Caco-2 (cell line): ENCODE measurements around the gene GJA3. TPM values are rescaled to one million over a fixed set of nuclear protein-coding genes. Genes with fewer than 3 reads are reported as not detected.

Source experiments
- BruUV-seq: library from RNA; stranded (reverse); fragments of 400-500 nt; replicated peaks from 2 replicates; lab custom pipeline; 2021; lab: Mats Ljungman, UMichigan
- CTCF ChIA-PET: fragments of 300-600 bp; sonication (Branson Sonifier 250); formaldehyde crosslinking; loops from one replicate; lab custom pipeline; 2022; ENCODE audit warnings: antibody characterized with exemption; lab: Charles Lee
- POLR2A ChIA-PET: fragments of 300-600 bp; sonication (Branson Sonifier 250); formaldehyde crosslinking; loops from one replicate; lab custom pipeline; 2022; ENCODE audit warnings: antibody characterized with exemption; lab: Charles Lee
- DNase-seq, 2 experiments: peaks; one replicate each; pipeline versions ENCODE4 v3.0.0 to v3.0.0-alpha.2; 2020 to 2022
- H3K27me3 ChIP-seq: replicated peaks from 2 replicates; pipeline ENCODE4 v1.6.0; 2011; ENCODE audit warnings: low read length; ENCODE audit not compliant: control insufficient read depth, insufficient read depth
- H3K36me3 ChIP-seq: 2 replicates; pipeline ENCODE4 v1.5.1; 2011; ENCODE audit warnings: low read length; ENCODE audit not compliant: control insufficient read depth, insufficient read depth
- H3K4me1 ChIP-seq: fragments of 250-450 bp; sonication (Bioruptor Pico); 2 replicates; pipeline ENCODE4 v1.5.1; 2020; ENCODE audit warnings: mild to moderate bottlenecking
- H3K4me3 ChIP-seq: 2 replicates; pipeline ENCODE4 v1.5.1; 2011; ENCODE audit warnings: low read depth, mild to moderate bottlenecking, control low read depth, low read length
- H3K9me3 ChIP-seq: fragments of 250-450 bp; sonication (Bioruptor Pico); 2 replicates; pipeline ENCODE4 v1.5.1; 2020; ENCODE audit warnings: mild to moderate bottlenecking, moderate library complexity
- H3K27ac Mint-ChIP-seq: one replicate; pipeline ENCODE4 v1.8.0; 2022; ENCODE audit warnings: mixed read lengths; ENCODE audit not compliant: unreplicated experiment
- H3K27me3 Mint-ChIP-seq: one replicate; pipeline ENCODE4 v1.8.0; 2022; ENCODE audit warnings: mixed read lengths; ENCODE audit not compliant: insufficient read depth, unreplicated experiment
- H3K36me3 Mint-ChIP-seq: one replicate; pipeline ENCODE4 v1.8.0; 2022; ENCODE audit warnings: mild to moderate bottlenecking, mixed read lengths; ENCODE audit not compliant: insufficient read depth, unreplicated experiment
- H3K4me1 Mint-ChIP-seq: one replicate; pipeline ENCODE4 v1.8.0; 2022; ENCODE audit warnings: low read depth, mixed read lengths; ENCODE audit not compliant: unreplicated experiment
- H3K4me3 Mint-ChIP-seq: one replicate; pipeline ENCODE4 v1.8.0; 2022; ENCODE audit warnings: mild to moderate bottlenecking, moderate library complexity, mixed read lengths; ENCODE audit not compliant: unreplicated experiment
- H3K9me3 Mint-ChIP-seq: one replicate; pipeline ENCODE4 v1.8.0; 2022; ENCODE audit warnings: mixed read lengths; ENCODE audit not compliant: unreplicated experiment
- intact Hi-C: fragments of 100-400 bp; cut with micrococcal nuclease; formaldehyde crosslinking; loops from one replicate; pipeline ENCODE4 v1.10.0; 2022; ENCODE audit not compliant: unreplicated experiment
- total RNA-seq: library from RNA; stranded (reverse); gene quantifications from 2 replicates; pipeline ENCODE4 v1.2.3, GENCODE V29; 2022
- TF ChIP-seq, protein P1 (sequence below), 2 experiments: fragments of 200-600 bp in 1 of 2; IDR thresholded peaks; 1 replicate in 1 of 2; 2 replicates in 1 of 2; pipeline versions ENCODE4 v1.5.1 to v1.8.0; 2011 to 2022; ENCODE audit warnings: antibody characterized with exemption in 1 of 2, control low read depth in 1 of 2, inconsistent platforms in 1 of 2, low read depth in 1 of 2, low read length in 1 of 2, mild to moderate bottlenecking in 1 of 2, moderate library complexity in 1 of 2; ENCODE audit not compliant: insufficient read depth in 1 of 2, severe bottlenecking in 1 of 2, unreplicated experiment in 1 of 2

GJA3 gene
- total RNA-seq, 1 experiment from 2014 or later, result 0.11 TPM

DNA sequence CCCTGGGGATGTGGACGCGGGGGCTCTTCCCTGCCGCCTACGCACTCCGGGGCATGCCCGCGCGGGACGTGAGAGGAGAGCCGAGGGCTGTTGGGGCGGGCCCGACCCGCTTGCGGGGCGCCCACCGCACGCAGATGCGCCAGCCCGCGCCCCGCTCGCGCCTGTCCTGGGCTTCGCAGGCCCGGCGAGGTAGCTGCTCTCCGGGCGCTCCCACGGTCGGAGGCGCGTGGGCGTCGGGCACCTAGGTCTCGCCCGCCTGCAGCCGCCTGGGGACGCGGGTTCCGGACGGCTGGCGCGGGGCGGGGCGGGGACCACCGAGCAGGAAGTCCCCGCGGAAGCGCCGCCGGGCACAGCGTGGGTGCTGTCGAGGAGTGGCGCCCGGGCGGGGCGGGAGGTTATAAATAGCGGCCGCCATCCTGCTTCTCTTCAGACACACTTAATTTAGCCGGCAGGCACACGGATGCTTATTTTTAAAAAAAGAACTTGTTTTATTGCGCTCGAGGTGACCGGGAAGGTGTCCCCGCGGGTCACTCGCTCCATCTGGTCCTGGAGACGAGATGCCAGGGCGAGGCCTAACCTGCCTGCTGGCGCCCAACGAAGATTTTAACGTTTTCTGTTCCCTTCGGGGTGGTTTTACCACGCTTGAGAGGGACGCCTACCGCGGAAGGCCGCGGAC is 561 bp upstream of the GJA3 start:
- TF ChIP-seq, protein P1, sequence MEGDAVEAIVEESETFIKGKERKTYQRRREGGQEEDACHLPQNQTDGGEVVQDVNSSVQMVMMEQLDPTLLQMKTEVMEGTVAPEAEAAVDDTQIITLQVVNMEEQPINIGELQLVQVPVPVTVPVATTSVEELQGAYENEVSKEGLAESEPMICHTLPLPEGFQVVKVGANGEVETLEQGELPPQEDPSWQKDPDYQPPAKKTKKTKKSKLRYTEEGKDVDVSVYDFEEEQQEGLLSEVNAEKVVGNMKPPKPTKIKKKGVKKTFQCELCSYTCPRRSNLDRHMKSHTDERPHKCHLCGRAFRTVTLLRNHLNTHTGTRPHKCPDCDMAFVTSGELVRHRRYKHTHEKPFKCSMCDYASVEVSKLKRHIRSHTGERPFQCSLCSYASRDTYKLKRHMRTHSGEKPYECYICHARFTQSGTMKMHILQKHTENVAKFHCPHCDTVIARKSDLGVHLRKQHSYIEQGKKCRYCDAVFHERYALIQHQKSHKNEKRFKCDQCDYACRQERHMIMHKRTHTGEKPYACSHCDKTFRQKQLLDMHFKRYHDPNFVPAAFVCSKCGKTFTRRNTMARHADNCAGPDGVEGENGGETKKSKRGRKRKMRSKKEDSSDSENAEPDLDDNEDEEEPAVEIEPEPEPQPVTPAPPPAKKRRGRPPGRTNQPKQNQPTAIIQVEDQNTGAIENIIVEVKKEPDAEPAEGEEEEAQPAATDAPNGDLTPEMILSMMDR (IDR thresholded peaks at IDR 0.05; ENCODE audit: insufficient read depth in 1 of 2, low read depth in 1 of 2, low read length in 1 of 2, severe bottlenecking in 1 of 2, unreplicated experiment in 1 of 2), result no peak
- Histone ChIP-seq H3K4me1 (peaks cover 21% of the 10 kb centered on the region), H3K36me3 (no peaks in the 10 kb centered on the region), H3K4me3 (peak overlapping the region; percentile 44), H3K27me3 (peaks cover 4% of the 10 kb centered on the region; the same call in 1 of the 2 replicates), H3K9me3 (no peaks in the 10 kb centered on the region)
- Mint-ChIP-seq H3K27me3 (peaks cover 15% of the 10 kb centered on the region), H3K4me1 (peaks cover 8% of the 10 kb centered on the region), H3K4me3 (peak overlapping the region; percentile 76), H3K9me3 (no peaks in the 10 kb centered on the region), H3K36me3 (no peaks in the 10 kb centered on the region), H3K27ac (no peak overlapping the region)
- no peak for DNase-seq
- no TSS peak for BruUV-seq
- ChIA-PET CTCF (interaction anchor here (0.7 to 1.0 kb wide), 3 partner anchors 33 to 173 kb away, joined by 3 to 11 read pairs (median 6); no protein-coding TSS in a partner anchor), POLR2A (no interaction called here)
- intact Hi-C loops, result loop anchor here (5.0 kb wide), 1 partner anchor 124 kb away; no protein-coding TSS in a partner anchor

DNA sequence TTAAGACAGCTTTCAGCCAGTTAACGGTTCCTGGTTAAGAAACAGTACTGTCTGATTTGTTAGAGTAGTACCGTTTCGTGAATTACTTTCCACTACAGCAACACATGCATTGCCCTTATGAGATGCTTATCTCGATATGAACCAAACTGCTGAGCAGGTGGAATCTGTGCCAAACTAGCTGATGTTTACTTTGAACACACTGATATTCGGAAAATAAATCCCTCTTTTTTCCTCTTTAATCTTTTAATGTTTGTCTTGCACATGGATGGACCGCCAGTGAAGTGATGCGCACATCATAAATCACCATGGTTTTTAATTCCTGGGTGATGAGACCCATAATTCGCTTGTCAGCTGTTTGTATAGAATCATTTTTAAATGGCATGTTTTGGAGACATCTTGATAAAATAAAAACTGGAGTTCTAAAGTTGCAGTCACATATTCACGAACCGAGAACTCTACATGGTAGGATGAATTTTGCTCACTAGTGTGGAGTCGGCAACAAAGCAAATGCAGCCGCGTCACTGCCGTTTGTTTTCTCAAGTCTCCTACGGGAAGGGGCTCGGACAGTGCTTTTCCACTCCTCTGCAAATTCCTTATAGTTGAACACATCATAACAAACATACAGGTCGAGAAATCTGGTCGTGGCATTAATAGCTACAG is 1.1 kb downstream of the GJA3 start:
- Histone ChIP-seq H3K36me3 (no peaks in the 10 kb centered on the region), H3K4me3 (no peak overlapping the region; the same call in 1 of the 2 replicates), H3K9me3 (no peaks in the 10 kb centered on the region), H3K27me3 (peaks cover 4% of the 10 kb centered on the region; the same call in 1 of the 2 replicates), H3K4me1 (peaks cover 14% of the 10 kb centered on the region)
- intact Hi-C loops, result loop anchor here (5.0 kb wide), 1 partner anchor 122 kb away; no protein-coding TSS in a partner anchor
- H3K27me3 Mint-ChIP-seq, result peaks cover 17% of the 10 kb centered on the region
- DNase-seq, result no peak
- H3K9me3 Mint-ChIP-seq, result no peaks in the 10 kb centered on the region
- TF ChIP-seq, protein P1 (IDR thresholded peaks at IDR 0.05; ENCODE audit: insufficient read depth in 1 of 2, low read depth in 1 of 2, low read length in 1 of 2, severe bottlenecking in 1 of 2, unreplicated experiment in 1 of 2), result no peak
- H3K27ac Mint-ChIP-seq, result no peak overlapping the region
- CTCF ChIA-PET, result interaction anchor here (0.6 to 1.0 kb wide), 5 partner anchors 32 to 62 kb away, joined by 3 to 11 read pairs (median 4); no protein-coding TSS in a partner anchor
- no peaks in the 10 kb centered on the region for H3K36me3 Mint-ChIP-seq
- H3K4me3 Mint-ChIP-seq, result peak overlapping the region; percentile 76
- POLR2A ChIA-PET, result no interaction called here
- BruUV-seq, result no TSS peak
- H3K4me1 Mint-ChIP-seq, result peaks cover 8% of the 10 kb centered on the region

DNA sequence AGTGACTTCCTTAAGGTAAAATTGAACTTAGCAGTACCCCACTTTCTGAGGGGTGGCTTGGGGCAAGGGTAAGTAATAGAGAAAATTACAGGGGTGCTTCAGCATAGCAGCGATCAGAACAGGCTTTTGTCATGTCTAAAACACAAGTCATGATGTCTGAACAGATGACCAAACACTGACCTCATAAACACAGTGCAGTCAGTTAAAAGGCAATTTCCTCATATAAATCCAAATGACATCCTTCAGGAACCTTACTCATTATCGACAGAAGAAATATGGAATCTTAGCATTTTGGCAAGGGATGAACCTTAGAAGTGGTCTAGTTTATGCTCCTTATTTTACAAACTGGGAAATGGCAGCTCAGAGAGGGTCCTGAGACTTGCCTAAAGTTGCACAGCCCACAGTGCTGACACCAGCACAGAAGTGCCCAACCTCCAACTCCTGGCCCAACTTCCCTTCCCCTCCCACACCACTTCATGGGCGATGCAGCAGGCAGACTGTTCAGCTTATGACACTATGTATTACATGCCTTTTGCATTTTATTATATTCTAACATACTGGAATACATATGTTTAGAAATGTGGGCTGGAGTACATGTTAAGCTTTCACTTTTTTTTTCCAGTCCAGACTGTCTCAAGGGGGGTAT is 3.6 kb downstream of the GJA3 start:
- peaks cover 14% of the 10 kb centered on the region for H3K4me1 ChIP-seq
- Mint-ChIP-seq H3K4me1 (peaks cover 8% of the 10 kb centered on the region), H3K27ac (no peak overlapping the region), H3K36me3 (no peaks in the 10 kb centered on the region), H3K4me3 (no peak overlapping the region), H3K9me3 (no peaks in the 10 kb centered on the region), H3K27me3 (peaks cover 22% of the 10 kb centered on the region)
- TF ChIP-seq, protein P1 (IDR thresholded peaks at IDR 0.05; ENCODE audit: insufficient read depth in 1 of 2, low read depth in 1 of 2, low read length in 1 of 2, severe bottlenecking in 1 of 2, unreplicated experiment in 1 of 2), result no peak
- no TSS peak for BruUV-seq
- H3K4me3 ChIP-seq, result no peak overlapping the region
- no peaks in the 10 kb centered on the region for H3K9me3 ChIP-seq
- H3K36me3 ChIP-seq, result no peaks in the 10 kb centered on the region
- POLR2A ChIA-PET, result no interaction called here
- DNase-seq, result no peak
- peaks cover 4% of the 10 kb centered on the region; the same call in 1 of the 2 replicates for H3K27me3 ChIP-seq
- CTCF ChIA-PET, result no interaction called here
- intact Hi-C loops, result no loop called here
